Measurements from ENCODE around the gene IVL.

Gene IVL

GRCh38 chr1:152899027-152899426 is 9.3 kb upstream of the IVL start:
- DNase-seq (ENCODE audit: low spot score), result no peak

GRCh38 chr1:152899883-152900282 is 8.5 kb upstream of the IVL start:
- DNase-seq (ENCODE audit: low spot score), result no peak

- DNase-seq (ENCODE audit: low spot score), result no peak
Observed at GRCh38 chr1:152901631-152902030, 6.7 kb upstream of the IVL start.

- DNase-seq (ENCODE audit: low spot score), result no peak
Observed at GRCh38 chr1:152902636-152903035, 5.7 kb upstream of the IVL start.

- no peak for DNase-seq (ENCODE audit: low spot score)
Observed at GRCh38 chr1:152904688-152905440, 3.5 kb upstream of the IVL start.

- DNase-seq (ENCODE audit: low spot score), result no peak
Observed at GRCh38 chr1:152906023-152906565, 2.3 kb upstream of the IVL start.

GRCh38 chr1:152909206-152909605 is 860 bp downstream of the IVL start:
- DNase-seq (ENCODE audit: low spot score), result no peak

- no peak for DNase-seq (ENCODE audit: low spot score)
Observed at GRCh38 chr1:152912471-152912870, 4.1 kb downstream of the IVL start.

- no peak for DNase-seq (ENCODE audit: low spot score)
Observed at GRCh38 chr1:152912900-152913299, 4.6 kb downstream of the IVL start.

- DNase-seq (ENCODE audit: low spot score), result no peak
Observed at GRCh38 chr1:152917794-152918193, 9.4 kb downstream of the IVL start.

GRCh38 chr1:152919071-152919470 is 10.7 kb downstream of the IVL start:
- DNase-seq (ENCODE audit: low spot score), result no peak

GRCh38 chr1:152924191-152924590 is 15.8 kb downstream of the IVL start:
- no peak for DNase-seq (ENCODE audit: low spot score)

- no peak for DNase-seq (ENCODE audit: low spot score)
Observed at GRCh38 chr1:152926091-152926490, 17.7 kb downstream of the IVL start.

GRCh38 chr1:152928671-152929070 is 20.3 kb downstream of the IVL start:
- DNase-seq (ENCODE audit: low spot score), result no peak

GRCh38 chr1:152932170-152932811 is 23.9 kb downstream of the IVL start:
- no peak for DNase-seq (ENCODE audit: low spot score)

GRCh38 chr1:152933196-152933595 is 24.9 kb downstream of the IVL start:
- DNase-seq (ENCODE audit: low spot score), result no peak

- DNase-seq (ENCODE audit: low spot score), result no peak
Observed at GRCh38 chr1:152940614-152941013, 32.3 kb downstream of the IVL start.

- DNase-seq (ENCODE audit: low spot score), result no peak
Observed at GRCh38 chr1:152941037-152941711, 32.8 kb downstream of the IVL start.

- DNase-seq (ENCODE audit: low spot score), result no peak
Observed at GRCh38 chr1:152942161-152942560, 33.8 kb downstream of the IVL start.

- no peak for DNase-seq (ENCODE audit: low spot score)
Observed at GRCh38 chr1:152946248-152946647, 37.9 kb downstream of the IVL start.

- DNase-seq (ENCODE audit: low spot score), result no peak
Observed at GRCh38 chr1:152946651-152947256, 38.4 kb downstream of the IVL start, which contains the start of gene SPRR5. Gene SPRR5 (plus strand): TSS chr1:152947206. CDS start chr1:152948555, 1,349 bp downstream.

GRCh38 chr1:152951711-152952110 is 43.4 kb downstream of the IVL start:
- DNase-seq (ENCODE audit: low spot score), result no peak

All from CD4-positive, alpha-beta T cell treated with Interleukin-6 at 100 ng/mL for 8 hours (primary cell).